D721Med (cell line): Measurements from ENCODE around the gene PRDX3.

Source experiments
- DNase-seq: peaks from one replicate; pipeline ENCODE4 v3.0.0; 2011; ENCODE audit warnings: low spot score; ENCODE audit not compliant: insufficient read length
- FAIRE-seq: peaks from 2 replicates; lab custom pipeline; 2011; peaks lifted over from hg19 to GRCh38; lab: Jason Lieb, UNC
- CTCF ChIP-seq: IDR thresholded peaks from 2 replicates; pipeline ENCODE4 v1.5.1; 2012; ENCODE audit warnings: mild to moderate bottlenecking, control low read depth; ENCODE audit not compliant: insufficient read depth; ENCODE audit errors: missing control alignments

The PRDX3 gene

GRCh38 chr10:119219871-119220270 is 41.3 kb upstream of the PRDX3 start:
- DNase-seq (no peak), FAIRE-seq (no peak)
- no peak for TF ChIP-seq CTCF

DNA sequence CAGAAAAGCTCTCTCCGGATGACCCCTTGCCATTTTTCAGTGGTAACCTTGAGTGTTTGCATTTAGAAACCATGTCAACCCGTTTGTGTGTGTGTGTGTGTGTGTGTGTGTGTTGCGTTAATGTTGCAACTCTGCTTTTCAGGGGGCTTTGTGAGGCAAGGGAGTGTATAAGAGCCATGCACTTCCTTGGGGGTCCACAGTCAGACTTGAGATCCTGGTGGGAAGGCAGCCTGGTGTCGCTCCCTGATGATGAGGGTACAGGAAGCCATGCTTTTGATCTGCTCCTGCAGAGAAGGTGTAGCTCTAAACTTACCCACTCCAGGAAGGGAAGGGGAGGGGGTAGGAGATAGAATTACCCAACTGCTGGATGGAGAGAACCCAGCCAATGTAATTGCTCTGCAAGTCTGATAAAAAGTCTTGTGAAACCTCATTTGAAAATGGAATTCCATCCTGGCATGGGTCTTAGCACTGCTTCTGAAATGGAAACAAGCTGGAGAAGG is 39.4 kb upstream of the PRDX3 start:
- FAIRE-seq, result no peak
- no peak for TF ChIP-seq CTCF
- no peak for DNase-seq

- DNase-seq (no peak), FAIRE-seq (no peak)
- no peak for TF ChIP-seq CTCF
Observed at GRCh38 chr10:119217401-119217800, 38.8 kb upstream of the PRDX3 start.

DNA sequence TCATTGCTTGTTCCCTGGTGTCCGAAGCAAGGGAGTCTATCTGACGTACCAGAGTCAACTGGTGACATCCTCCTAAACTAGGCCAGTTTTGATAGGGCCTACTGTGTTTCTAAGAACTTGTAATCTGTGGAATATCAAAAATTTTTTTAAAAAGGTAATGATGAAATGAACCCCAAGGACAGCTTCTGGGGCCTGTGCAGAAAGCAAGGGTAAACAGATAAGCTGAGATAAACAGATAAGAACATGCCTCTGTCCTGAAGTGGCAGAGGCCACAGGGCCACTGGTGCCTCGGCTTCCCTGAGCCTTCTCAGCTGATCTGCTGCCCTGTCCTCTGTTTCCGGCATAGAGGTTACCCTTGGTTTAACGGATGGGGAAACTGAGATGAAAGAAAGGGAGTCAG is 37.5 kb upstream of the PRDX3 start:
- no peak for TF ChIP-seq CTCF
- DNase-seq, result no peak
- no peak for FAIRE-seq

DNA sequence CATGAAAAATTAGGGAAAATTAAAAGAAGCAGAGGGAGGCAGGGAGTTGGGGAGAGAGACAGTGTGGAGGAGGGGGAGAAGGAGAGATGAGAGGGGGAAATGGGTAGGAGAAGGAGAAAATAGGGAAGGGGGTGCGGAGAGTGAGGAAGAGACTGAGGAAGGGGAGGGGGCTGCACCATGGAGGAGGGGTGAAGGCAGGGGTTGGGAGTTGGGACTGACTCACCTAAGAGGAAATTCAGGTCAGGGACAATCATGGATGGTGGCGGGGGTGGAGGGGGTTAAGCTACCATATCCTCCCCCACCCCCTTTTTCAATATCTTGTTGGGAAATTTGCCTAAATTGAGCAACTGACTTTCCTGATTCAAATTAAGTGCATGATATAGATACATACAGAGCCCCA is 36.8 kb upstream of the PRDX3 start:
- no peak for FAIRE-seq
- no peak for TF ChIP-seq CTCF
- DNase-seq, result no peak

DNA sequence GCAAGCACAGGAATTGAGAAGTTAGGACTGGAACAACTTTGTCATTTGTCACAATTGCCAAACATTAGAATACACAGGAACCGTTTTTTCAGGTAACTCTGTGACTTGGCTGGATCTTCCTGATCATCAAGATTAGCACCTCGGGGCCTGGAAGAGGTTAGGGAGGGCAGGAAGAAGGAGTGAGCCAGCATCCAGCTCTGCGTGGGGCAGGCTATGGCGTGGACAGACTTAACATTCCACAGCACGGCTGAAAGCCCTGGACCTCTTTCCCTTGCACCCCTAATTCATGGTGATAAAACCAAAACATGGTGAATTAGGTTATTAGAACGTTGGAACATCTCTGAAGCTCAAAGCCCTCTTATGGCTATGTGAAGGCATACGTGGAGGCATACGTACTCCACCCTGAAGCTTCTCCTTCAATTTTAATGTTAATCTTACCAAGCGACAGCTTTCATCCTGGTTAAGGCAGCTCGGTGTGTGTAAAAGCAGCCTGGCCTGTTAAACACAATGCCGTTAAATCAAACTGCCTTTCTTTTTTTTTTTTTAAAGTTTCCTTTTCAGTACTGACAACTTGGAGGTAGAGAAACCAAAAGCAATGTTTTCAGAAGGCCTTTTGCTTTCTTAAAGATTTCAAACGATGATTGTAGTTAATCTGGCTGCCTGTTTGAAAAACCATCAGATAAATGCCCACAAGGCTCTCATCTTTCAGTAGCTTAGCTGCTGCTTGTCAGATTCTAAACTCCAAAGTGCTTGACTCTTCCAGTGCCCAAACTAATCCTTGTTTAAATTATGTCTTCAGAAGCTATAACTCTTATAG is 33.2 kb upstream of the PRDX3 start:
- FAIRE-seq (no peak), DNase-seq (no peak)
- no peak for TF ChIP-seq CTCF

DNA sequence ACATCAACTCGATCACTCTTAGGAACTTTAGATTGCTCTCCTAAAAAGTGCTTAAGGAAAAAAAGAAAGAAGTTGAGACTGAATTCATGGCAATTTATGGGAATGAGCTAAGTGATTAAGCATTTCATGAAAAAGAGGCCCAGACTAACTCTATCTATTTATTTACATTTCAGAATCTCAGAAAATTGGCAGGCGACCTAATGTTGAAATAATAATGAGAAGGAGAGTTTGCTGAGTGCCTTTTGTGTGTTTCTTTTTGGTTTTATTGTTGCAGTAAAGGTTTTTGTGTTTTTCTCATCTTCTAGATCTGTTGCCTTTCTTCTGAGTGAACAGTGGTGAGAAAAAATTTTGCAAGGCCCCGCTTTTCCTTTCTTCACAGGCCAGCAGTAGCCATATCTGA is 32.6 kb upstream of the PRDX3 start:
- TF ChIP-seq CTCF, result no peak
- FAIRE-seq, result no peak
- no peak for DNase-seq
